Islet precursor cell (in vitro differentiated cells): ENCODE measurements around the gene RPA1.

Experiments used
- DNase-seq: peaks from one replicate; pipeline ENCODE4 v3.0.0-alpha.2; 2018

RPA1 gene

DNA sequence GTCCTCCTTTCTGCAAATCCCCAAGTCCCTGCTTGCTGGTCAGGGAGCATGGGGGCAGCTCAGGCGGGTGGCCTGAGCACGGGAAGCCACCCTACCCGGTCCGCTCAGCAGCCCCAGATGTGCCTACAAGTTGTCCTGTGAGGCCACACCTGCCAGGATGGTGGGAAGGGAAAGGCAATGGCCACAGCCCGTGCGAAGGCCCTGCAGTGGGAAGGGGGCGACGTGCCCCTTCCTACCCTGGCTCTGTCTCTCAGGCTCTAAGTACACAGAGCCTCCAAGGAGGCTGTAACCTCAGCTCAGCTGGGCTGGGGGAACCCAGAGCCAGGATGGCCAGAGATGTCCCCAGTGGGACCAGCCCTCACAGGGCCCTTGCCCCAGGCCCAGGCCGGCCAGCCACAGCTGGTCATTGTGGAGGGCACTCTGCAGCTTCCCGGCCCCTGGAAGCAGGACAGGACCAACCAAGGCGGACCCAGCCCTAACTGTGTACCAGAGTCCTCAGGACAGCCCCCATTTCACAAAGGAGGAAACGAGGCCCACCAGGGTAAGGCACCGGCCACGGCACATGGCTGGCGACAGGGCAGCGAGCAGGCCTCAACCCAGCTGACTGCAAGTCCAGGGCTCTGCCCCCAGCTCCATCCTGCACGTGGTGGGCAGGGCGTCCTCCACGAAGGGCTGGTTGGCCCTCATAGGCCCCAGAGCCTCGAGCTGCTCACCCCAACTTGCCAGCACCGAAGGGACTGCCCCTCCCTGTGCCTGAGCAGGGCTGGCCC lies 113.0 kb downstream of the RPA1 start:
- peak; percentile 53 for DNase-seq

DNA sequence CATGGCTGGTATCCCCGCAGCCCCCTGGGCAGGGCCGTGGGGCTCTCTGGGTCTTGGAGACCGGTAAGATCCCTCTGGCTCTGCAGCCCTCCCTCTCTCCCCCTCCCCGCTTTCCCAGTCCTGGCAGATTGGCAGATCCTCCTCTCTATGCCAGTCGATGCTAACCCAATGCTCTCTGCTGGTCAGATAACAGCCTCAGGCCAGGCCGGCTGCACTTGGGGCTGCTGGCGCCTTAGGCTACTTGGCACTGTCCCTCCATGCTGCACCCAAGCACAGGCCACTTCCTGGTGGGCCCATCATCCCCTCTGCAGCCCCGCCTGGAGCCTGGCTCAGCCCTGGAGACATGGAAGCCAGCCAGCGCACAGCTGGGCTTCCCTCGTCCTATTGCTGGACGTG lies 113.6 kb downstream of the RPA1 start:
- DNase-seq: peak; percentile 54

DNA sequence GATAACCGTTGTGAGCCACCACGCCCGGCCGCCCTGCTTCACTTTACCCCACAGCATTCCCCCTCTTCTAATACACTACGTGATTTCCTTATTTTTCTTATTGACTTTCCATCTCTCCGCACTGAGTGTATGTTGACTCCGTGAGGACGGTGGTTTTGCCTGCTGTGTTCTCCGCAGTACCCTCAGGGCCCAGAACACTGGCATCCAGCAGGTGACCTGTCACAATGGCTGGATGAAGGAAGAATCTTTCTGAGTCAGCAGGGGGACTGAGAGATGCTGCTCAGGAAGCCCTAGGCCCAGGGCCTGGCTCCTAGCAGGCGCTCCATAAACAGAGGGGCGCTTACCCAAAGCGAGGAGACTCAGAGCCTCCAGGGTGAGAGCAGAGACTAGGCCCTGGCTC lies 115.8 kb downstream of the RPA1 start:
- DNase-seq: no peak

DNA sequence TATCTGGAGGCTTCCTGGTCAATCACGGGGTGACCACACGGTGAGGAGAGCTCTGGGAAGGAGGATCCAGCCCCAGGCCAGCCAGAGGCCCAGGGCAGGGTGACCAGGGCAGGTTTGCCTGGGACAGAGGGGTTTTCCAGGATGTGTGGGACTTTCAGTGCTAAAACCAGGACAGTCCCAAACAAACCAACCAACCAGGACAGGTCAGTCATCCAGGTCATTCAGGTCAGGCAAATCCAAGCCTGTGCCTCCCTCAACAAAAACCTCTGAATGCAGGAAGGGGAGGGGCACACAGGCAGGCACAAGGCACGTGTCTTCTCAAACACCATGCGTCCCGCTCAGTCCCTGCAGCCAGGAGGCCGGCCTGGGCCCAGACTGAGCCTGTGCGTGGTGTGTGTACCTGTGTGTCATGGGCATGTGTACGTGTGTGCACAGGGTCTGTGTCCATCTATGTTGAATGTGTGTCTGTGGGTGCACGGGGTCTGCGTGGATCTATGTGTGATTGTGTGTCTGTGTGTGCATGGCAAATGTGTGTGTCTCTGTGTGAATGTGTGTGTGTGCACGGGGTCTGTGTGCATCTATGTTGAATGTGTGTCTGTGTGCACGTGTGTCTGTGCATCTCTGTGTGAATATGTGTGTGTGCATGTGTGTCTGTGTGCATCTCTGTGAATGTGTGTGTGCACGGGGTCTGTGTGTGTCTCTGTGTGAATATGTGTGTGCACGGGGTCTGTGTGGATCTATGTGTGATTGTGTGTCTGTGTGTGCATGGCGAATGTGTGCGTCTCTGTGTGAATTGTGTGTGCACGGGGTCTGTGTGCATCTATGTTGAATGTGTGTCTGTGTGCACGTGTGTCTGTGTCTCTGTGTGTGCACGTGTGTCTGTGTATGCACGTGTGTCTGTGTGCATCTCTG lies 116.5 kb downstream of the RPA1 start:
- peak; percentile 75 for DNase-seq

DNA sequence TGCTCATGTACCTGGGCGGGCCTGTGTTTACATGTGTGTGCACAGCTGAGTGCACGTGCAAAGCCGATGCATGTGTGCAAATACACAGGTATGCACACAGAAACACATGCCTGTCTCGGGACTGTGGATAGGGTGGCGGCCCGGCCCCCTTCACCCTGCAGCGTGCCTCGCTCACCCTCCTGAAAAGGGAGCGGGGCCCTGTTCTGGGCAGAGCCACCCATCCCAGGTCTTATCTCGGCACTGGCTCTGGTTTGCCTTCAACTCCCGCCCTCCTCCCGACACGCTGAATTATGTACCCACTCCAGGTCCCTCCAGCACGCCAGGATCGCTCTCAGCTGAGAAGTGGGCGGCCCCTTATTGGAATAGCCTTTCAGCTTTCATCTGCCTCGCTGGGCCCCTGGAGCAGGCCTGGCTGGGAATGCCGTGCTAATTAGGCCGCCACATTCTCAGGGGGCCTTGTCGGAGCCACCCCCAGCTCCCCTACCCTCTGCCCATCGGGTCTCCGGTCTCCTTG lies 117.5 kb downstream of the RPA1 start:
- DNase-seq: peak; percentile 74

DNA sequence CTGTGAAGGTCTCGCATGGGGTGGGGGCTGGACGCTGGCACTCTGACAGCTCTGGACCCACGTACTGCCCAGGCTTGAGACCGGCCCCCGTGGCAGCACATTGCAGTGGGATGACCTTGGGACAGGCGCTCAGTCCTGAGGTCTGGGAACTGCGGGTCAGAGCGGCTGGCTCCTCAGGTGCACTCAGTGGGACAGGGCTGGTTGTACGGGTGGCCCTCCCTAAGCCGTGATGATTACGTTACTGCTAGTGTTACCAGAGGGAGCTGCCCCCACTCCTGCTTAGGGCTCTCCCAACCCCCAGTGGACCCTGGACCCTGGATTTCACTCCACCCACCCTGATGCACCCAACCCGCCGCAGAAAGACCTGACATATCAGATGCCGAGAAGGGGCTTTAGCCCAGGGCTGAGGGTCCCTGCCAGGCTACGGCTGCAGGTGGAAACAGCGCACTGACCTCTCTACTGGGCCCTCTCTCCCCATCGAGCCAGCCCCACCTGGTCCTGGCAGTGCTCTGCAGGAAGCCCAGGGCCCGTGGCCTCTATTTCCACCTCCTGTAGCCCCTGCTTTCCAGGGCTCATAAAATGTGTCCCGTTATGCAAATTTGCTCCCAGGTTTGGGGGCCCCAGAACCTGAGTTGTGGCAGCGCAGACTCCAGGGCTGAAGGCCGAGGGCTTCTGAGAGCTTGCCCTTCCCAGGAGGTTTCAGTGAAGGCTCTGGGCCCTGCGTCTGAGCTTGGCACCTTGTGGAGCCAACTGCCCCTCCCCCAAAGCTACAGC lies 118.1 kb downstream of the RPA1 start:
- peak; percentile 56 for DNase-seq

DNA sequence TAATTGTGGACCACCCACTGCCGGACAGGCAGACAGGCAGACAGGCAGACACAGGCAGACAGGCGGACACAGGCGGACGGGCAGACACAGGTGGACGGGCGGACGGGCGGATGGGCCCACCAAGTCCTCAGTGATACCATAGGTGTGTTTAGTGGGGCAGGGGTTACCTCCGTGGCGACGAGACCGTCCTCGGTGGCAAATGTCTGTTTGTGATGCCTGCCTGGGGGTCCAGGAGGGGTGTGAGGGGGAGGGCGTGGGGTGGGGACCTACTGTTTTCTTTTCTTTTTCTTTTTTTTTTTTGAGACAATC lies 118.7 kb downstream of the RPA1 start:
- DNase-seq: no peak
